IPS DF 19.7 (cell line): ENCODE data around the gene ZFAND2A.
"Not testable (repeated sequence)": the region's sequence is repeated elsewhere in the genome, so short reads cannot be mapped to it uniquely, and the experiment has no call there.

Experiments
- DNase-seq: peaks from one replicate; pipeline ENCODE4 v3.0.0-alpha.2; 2013; ENCODE audit warnings: low read depth, low spot score

ZFAND2A gene, protein sequence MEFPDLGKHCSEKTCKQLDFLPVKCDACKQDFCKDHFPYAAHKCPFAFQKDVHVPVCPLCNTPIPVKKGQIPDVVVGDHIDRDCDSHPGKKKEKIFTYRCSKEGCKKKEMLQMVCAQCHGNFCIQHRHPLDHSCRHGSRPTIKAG

GRCh38 chr7:1159891-1160669, at the start of gene ZFAND2A:
Gene ZFAND2A, minus strand, starts transcription at chr7:1160196. Its CDS starts 1,984 bp downstream, at chr7:1158212.
- DNase-seq: peak; percentile 70

DNA sequence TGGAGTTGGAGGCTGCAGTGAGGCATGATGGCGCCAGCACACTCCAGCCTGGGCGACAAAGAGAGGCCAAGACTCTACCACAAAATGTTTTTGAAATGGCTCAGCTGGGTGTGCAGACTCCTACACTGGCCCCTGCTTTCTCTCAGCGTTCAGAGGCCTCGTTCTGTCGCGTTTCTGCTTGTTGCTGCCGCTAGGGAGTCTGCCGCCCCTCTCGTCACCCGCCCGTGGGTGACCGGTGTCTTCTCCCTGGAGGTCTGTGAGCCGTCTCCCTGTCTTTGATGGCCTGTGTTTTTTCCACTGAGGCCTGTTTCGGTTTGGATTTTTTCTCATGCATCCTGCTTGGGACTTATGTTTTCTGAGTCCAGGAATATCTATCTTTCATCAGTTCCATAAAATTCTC, 49.1 kb upstream of the ZFAND2A start:
- DNase-seq: no peak

- DNase-seq: not testable (repeated sequence)
Observed at GRCh38 chr7:1205742-1206141, 45.7 kb upstream of the ZFAND2A start.

GRCh38 chr7:1204460-1205140, 44.6 kb upstream of the ZFAND2A start:
- no peak for DNase-seq

DNA sequence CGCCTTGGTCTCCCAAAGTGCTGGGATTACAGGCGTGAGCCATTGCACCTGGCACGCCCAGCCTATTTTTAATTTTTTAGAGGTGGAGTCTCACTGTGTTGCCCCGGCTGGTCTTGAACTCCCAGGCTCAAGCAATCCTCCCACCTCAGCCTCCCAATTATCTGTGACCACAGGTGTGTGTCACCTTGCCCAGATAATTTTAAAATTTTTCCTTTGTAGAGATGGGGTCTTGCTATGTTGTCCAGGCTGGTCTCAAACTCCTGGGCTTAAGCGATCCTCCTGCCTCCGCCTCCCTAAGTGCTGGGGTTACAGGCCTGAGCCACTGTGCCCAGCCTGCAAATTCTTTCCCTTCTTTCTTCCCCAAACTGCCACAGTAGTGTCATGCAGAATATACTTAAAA, 42.9 kb upstream of the ZFAND2A start:
- not testable (repeated sequence) for DNase-seq

DNA sequence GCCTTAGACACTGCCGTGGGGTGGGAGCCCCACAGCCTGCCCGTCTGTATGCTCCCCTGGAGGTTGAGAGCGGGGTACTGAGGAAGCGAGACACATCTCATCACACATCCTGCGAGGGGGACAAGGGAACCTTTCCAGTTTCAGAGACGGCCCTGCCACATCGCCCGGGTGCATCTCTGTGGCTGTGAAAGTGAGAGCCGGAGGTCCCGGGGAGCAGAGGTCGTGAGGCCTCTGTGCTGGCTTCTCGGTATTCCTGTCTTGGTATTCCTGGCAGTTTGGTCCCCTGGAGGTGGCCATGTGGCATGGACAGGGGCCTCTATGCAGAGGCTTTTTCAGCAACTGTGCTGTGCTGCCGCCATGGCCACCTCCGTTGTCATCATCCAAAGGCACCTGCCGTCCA, 41.9 kb upstream of the ZFAND2A start:
- no peak for DNase-seq

DNA sequence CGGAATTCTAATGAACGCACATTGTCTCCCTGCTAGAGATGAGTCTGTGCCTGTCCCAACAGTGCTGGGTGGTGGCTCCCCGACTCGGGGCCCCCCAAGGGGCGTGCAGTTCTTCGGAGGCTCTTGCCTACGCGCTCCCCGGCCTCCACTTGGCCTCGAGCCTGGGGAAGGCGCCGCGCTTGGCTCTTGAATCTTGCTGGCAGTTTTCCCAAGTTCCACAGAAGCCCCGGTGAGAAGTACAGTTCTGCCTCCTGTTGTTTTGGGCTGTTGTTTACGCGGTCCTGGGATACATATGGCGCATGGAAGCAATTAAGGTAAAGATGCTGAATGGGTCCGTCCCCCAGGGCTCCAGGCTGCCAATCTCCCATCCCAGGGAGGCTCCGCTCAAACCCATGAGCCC, 40.0 kb upstream of the ZFAND2A start:
- DNase-seq: no peak

- DNase-seq: no peak
Observed at GRCh38 chr7:1197997-1198625, 38.1 kb upstream of the ZFAND2A start.

GRCh38 chr7:1196950-1197349, 37.0 kb upstream of the ZFAND2A start:
- no peak for DNase-seq

GRCh38 chr7:1196441-1196840, 36.4 kb upstream of the ZFAND2A start:
- DNase-seq: not testable (repeated sequence)

DNA sequence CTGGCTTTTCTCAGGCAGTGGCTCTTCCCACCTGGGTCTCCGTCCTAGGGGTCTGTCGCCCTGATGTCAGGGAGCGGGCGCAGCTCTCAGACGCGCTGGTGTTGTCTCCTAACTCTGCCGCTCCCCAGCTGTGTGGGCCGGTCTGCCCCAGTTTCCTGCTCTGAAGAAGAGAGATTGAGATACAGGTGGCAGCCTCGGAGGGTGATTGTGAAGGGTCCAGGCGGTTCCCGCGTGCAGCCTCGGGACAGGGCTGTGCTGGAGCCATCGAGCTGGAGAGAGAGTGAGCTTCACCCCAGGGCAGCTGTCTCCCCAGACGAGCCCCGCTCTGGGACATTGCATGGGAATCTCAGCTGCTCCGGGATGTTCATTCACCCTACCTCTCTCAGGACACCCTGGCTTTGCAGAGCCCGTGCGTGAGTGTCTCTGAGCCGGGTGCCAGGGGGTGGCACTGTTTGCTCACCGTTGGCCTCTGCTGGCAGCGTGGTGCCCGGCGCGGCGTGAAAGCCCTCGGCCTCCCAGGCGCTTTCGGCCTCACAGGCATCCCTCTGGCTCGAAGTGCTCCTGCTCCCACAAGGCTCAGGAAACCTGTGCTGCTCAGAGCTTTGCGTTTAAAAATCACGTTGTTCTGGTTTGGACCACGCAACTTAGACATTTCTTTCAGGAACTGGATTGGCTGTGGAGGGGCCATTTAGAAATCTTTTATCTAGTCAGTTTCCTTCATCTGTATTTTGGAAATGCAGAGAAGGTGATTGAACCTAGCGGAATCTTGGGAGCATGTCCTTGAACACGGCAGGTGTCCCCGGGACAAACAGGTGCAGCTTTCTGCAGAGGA, 33.8 kb upstream of the ZFAND2A start:
- DNase-seq: no peak

DNA sequence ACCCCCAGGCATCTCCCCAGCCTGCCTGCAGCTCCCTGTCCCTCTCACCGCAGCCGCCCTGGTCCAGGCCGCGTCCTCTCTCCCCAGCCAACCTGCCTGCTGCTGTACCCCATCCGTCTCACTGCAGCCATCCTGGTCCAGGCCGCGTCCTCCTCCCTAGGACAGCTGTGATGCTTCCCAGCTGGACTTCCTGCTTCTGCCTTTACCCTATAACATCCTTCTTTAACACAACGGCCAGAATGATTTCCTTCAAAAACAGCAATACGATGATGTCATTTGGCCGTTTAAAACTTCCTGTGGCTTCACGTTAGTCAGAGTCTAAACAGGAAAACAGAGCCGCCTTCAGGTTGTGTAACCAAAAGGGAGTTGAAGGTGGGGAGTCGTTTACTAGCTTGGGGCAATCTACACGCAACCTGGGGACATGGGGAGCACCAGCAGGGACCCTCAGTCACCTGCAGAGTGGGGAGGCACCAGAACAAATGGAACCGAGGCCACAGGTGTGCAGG, 32.2 kb upstream of the ZFAND2A start:
- no peak for DNase-seq

DNA sequence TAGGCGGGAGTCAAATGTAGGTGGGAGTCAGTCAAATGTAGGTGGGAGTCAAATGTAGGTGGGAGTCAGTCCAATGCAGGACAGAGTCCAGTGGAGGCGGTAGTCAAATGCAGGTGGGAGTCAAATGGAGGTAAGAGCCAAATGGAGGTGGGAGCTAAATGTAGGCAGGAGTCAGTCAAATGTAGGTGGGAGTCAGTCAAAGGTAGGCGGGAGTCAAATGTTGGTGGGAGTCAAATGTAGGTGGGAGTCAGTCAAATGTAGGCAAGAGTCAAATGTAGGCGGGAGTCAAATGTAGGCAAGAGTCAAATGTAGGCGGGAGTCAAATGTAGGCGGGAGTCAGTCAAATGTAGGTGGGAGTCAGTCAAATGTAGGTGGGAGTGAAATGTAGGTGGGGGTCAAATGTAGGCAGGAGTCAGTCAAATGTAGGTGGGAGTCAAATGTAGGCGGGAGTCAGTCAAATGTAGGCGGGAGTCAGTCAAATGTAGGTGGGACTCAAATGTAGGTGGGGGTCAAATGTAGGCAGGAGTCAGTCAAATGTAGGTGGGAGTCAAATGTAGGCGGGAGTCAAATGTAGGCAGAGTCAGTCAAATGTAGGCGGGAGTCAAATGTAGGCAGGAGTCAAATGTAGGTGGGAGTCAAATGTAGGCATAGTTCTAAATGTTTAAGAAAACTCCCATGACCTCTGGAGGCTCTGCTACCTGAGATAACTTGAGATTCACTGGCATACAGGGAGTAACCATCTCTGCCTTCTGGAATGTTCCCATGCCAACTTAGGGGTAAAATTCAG, 30.2 kb upstream of the ZFAND2A start:
- DNase-seq: no peak

DNA sequence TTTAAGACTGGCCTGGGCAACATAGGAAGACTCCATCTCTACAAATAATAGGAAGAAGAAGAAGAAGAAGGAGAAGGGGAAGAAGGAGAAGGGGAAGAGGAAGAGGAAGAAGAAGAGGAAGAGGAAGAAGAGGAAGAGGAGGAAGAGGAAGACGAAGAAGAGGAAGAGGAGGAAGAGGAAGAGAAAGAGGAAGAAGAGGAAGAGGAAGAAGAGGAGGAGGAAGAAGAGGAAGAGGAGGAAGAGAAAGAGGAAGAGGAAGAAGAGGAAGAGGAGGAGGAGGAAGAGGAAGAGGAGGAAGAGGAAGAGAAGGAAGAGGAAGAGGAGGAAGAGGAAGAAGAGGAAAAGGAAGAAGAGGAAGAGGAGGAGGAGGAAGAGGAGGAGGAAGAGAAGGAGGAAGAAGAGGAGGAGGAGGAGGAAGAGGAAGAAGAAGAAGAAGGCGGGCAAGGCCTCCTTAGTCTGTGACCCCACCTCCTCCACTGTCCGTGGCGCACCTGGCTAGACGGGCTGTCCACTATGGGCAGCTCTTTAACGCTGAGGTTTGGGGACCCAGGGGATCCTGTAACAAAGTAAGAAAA, 28.8 kb upstream of the ZFAND2A start:
- DNase-seq: no peak

DNA sequence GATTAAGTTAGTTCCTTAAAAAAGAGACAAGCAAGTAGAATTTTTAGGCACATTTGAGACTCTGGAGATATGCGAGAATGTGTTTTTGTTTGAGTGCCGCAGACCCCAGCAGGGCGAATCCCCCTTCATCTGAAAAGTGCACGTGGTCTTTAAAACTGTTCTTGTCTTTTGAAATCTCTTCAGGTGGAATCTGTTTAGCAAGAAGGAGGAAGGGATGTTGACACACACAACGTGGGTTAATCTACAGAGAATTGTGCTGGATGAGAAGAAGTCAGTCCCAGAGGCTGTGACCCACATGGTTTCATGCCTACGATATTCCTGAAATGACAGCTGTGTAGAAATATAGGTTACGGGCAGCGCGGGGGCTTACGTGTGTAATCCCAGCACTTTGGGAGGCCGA, 27.1 kb upstream of the ZFAND2A start:
- no peak for DNase-seq

DNA sequence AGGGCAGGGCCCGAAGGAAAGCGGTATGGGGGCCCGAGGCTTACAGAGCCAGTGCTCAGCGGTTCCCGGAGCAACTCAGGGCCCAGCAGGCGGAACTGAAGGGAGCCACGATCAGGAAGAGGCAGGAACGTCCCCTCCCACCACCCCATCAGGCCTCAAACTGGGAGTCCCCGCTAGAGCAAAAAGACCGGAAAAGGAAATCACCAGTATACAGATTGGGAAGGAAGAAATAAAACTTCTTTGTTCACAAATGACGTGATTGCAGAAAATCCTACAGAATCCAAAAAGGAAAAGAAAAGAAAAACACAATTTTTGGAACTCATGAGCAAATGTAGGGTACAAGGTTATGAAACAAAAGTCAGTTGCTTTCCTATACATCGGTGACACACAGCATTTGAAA, 21.6 kb upstream of the ZFAND2A start:
- DNase-seq: no peak

DNA sequence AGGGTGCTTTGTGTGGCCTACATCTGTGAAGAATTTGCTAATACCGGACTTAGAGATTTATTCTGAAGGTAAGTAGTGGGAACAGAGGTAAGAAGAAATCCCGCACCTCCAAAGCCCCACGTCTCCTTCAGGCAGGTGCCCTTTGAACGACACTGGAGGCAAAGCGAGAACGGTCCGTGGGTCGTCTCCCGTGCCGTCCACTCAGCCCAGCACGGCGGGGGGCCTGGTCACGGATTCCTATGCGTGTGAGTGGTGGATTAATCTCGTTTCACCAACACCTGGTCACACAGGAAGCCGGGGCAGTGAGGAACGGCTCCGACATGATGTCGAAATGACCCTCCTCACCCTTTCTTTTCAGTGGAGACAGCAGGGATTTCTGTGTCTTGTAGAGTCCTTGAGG, 21.0 kb upstream of the ZFAND2A start:
- no peak for DNase-seq

DNA sequence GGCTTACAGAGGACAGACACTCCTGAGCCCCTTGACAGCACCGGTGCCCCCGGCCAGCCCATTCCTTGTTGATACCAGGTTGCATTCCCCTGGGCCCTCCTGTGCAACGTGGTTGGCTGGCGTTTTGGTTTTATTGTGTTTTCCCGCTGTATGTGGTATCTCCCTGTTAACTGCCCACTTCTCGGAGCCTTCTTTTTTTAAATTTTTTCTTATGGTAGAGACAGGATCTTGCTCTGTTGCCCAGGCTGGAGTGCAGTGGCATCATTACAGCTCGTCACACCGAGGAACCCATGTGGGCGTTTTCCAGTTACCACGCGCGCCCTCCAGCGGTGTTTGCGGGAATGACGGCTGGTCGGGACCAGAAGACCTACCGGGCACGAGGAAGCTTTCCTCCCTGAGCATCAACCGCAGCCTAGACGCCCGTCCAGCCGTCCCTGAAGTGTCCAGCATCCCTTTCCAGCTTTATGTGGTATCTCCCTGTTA, 16.9 kb upstream of the ZFAND2A start:
- DNase-seq: no peak

- no peak for DNase-seq
Observed at GRCh38 chr7:1175967-1176851, 16.2 kb upstream of the ZFAND2A start.
